ENCODE results near the gene KANSL1. TPM values are rescaled to one million over a fixed set of nuclear protein-coding genes. Genes with fewer than 3 reads are reported as not detected.

The KANSL1 gene
- polyA plus RNA-seq, 1 of the 3 experiments (the other 2 are of a cell fraction) = 10.0 TPM

GRCh38 chr17:46192439-46193150, 634 bp downstream of the KANSL1 start:
- Histone ChIP-seq H3K9me2 (no peaks in the 10 kb centered on the region), H3K4me1 (ENCODE audit: control insufficient read depth in 1 of 2, insufficient read depth in 2 of 2, low read depth in 1 of 2, low read length in 1 of 2) (peaks cover 14% of the 10 kb centered on the region in 2 experiments; a peak in 3 of 4 replicates), H3K27ac (ENCODE audit: low read depth in 2 of 2, low read length in 1 of 2) (peak overlapping the region; percentile 94 to 97), H3K9me3 (0 out of 2 replicates have a peak, but pooled peaks cover under 1% of the 10 kb centered on the region), H4K20me1 (ENCODE audit: insufficient read depth) (peaks cover 60% of the 10 kb centered on the region), H3K36me3 (replicated peaks in 1 of 2; ENCODE audit: control insufficient read depth in 1 of 2, insufficient read depth in 2 of 2, low read length in 1 of 2) (peaks cover 0 to 18% of the 10 kb centered on the region in 2 experiments), H2AFZ (ENCODE audit: low read depth) (peak overlapping the region; percentile 71), H3K79me2 (ENCODE audit: insufficient read depth) (peaks cover 85% of the 10 kb centered on the region), H3K27me3 (ENCODE audit: insufficient read depth) (no peaks in the 10 kb centered on the region), H3K9ac (peak overlapping the region; percentile 95), H3K4me3 (ENCODE audit: low read depth in 2 of 2, low read length in 1 of 2) (peak overlapping the region; percentile 76 to 93), H3F3A (replicated peaks; ENCODE audit: insufficient read depth) (peaks cover 20% of the 10 kb centered on the region), H3K4me2 (peak overlapping the region; percentile 79)
- peak; percentile 89 for DNase-seq
- POLR2A ChIA-PET = interaction anchor here (1.0 to 1.7 kb wide), 5 partner anchors 66 to 164 kb away, joined by 3 to 8 read pairs (median 5); no protein-coding TSS in a partner anchor
- CTCF ChIA-PET = interaction anchor here (0.6 to 2.3 kb wide), 64 partner anchors 9 to 1693 kb away, joined by 3 to 68 read pairs (median 6); no protein-coding TSS in a partner anchor
- 1% methylated on average over 35 of the region's 60 CpGs for WGBS (ENCODE audit: low lambda C conversion rate)
- TF ChIP-seq USF2 (IDR thresholded peaks at IDR 0.05; ENCODE audit: borderline replicate concordance, low read depth, low read length) (peak; percentile 64), REST (IDR thresholded peaks at IDR 0.05; ENCODE audit: low read depth, low read length) (no peak), TAF1 (IDR thresholded peaks at IDR 0.05; ENCODE audit: borderline replicate concordance, low read depth, low read length) (peak; percentile 54), RCOR1 (IDR thresholded peaks at IDR 0.05; ENCODE audit: low read length) (no peak), SIN3A (IDR thresholded peaks at IDR 0.05; ENCODE audit: borderline replicate concordance, low read depth, low read length) (peak; percentile 74; the same call in 1 of the 2 replicates), RXRA (IDR thresholded peaks at IDR 0.05; ENCODE audit: borderline replicate concordance, low read depth) (no peak), RAD21 (IDR thresholded peaks at IDR 0.05; ENCODE audit: low read length) (no peak), FOSL2 (IDR thresholded peaks at IDR 0.05; ENCODE audit: borderline replicate concordance, low read depth) (no peak), JUND (IDR thresholded peaks at IDR 0.05) (no peak), YY1 (IDR thresholded peaks at IDR 0.05; ENCODE audit: low read depth) (0 out of 2 replicates have a peak, but pooled peaks have one; percentile 7), MAX (IDR thresholded peaks at IDR 0.05; ENCODE audit: low read depth) (peak; percentile 66; the same call in 1 of the 2 replicates), NRF1 (IDR thresholded peaks at IDR 0.05; ENCODE audit: low read depth, low read length) (no peak), MXI1 (IDR thresholded peaks at IDR 0.05; ENCODE audit: low read depth, low read length) (peak; percentile 89), ZBTB33 (IDR thresholded peaks at IDR 0.05; ENCODE audit: borderline replicate concordance, low read depth) (no peak), GATA2 (CRISPR knock-in tag; IDR thresholded peaks at IDR 0.05) (no peak), MEF2A (IDR thresholded peaks at IDR 0.05; ENCODE audit: borderline replicate concordance, low read depth) (no peak), PBX3 (IDR thresholded peaks at IDR 0.05) (no peak), CHD2 (IDR thresholded peaks at IDR 0.05; ENCODE audit: low read length, partially characterized antibody) (no peak), FOXM1 (IDR thresholded peaks at IDR 0.05; ENCODE audit: low read depth) (no peak; the same call in 1 of the 2 replicates), GABPA (IDR thresholded peaks at IDR 0.05; ENCODE audit: low read depth) (no peak), RFX5 (IDR thresholded peaks at IDR 0.05; ENCODE audit: low read length) (0 out of 2 replicates have a peak, but pooled peaks have one; percentile 47), NFIC (IDR thresholded peaks at IDR 0.05; ENCODE audit: borderline replicate concordance) (no peak), USF1 (IDR thresholded peaks at IDR 0.05; ENCODE audit: borderline replicate concordance, low read depth) (peak; percentile 85)
